HepG2 (cell line): Measurements from ENCODE around the gene ZCCHC3. TPM values are rescaled to one million over a fixed set of nuclear protein-coding genes. Genes with fewer than 3 reads are reported as not detected.
A peak's percentile ranks its signal among the peaks of the same experiment; 100 is the strongest.

Experiments used
- HMGXB3 ChIP-seq: sonication (generic); formaldehyde crosslinking; IDR thresholded peaks from 2 replicates; pipeline ENCODE4 v1.4.0; 2020; ENCODE audit warnings: missing genetic modification reagents, borderline replicate concordance
- HNRNPUL1 ChIP-seq: fragments of 200-400 bp; formaldehyde crosslinking; IDR thresholded peaks from 2 replicates; pipeline ENCODE4 v1.6.1; 2017; ENCODE audit warnings: low read depth, mild to moderate bottlenecking, low read length, moderate library complexity
- IRF2 ChIP-seq: IDR thresholded peaks from 2 replicates; pipeline ENCODE4 v1.6.1; 2018; ENCODE audit warnings: missing genetic modification reagents, missing compliant biosample characterization
- MIER2 ChIP-seq: IDR thresholded peaks from 2 replicates; pipeline ENCODE4 v1.6.1; 2016; ENCODE audit warnings: missing biosample characterization, missing genetic modification reagents
- NKX3-1 ChIP-seq: sonication (generic); formaldehyde crosslinking; IDR thresholded peaks from 2 replicates; pipeline ENCODE4 v1.5.0; 2020; ENCODE audit warnings: missing genetic modification reagents
- PHB2 ChIP-seq: fragments of 450-650 bp; IDR thresholded peaks from 2 replicates; pipeline ENCODE4 v1.6.1; 2018; ENCODE audit not compliant: partially characterized antibody
- PRDM10 ChIP-seq: sonication (generic); formaldehyde crosslinking; IDR thresholded peaks from 2 replicates; pipeline ENCODE4 v1.4.0; 2020; ENCODE audit warnings: low read depth, missing genetic modification reagents
- REL ChIP-seq: sonication (generic); formaldehyde crosslinking; conservative IDR thresholded peaks from 2 replicates; pipeline ENCODE4 v1.8.0; 2022; ENCODE audit warnings: mild to moderate bottlenecking, missing genetic modification reagents, moderate library complexity
- SRF ChIP-seq: IDR thresholded peaks from 2 replicates; pipeline ENCODE4 v1.6.1; 2011; ENCODE audit warnings: mild to moderate bottlenecking, low read depth, low read length, moderate library complexity
- TBP ChIP-seq: sonication (generic); formaldehyde crosslinking; IDR thresholded peaks from 2 replicates; pipeline ENCODE4 v1.5.0; 2020; ENCODE audit warnings: missing genetic modification reagents
- YEATS2 ChIP-seq: sonication (generic); formaldehyde crosslinking; IDR thresholded peaks from 2 replicates; pipeline ENCODE4 v1.4.0; 2020; ENCODE audit warnings: missing genetic modification reagents, borderline replicate concordance
- ZBTB8A ChIP-seq: sonication (generic); formaldehyde crosslinking; IDR thresholded peaks from 2 replicates; pipeline ENCODE4 v1.4.0; 2020; ENCODE audit warnings: mild to moderate bottlenecking, low read depth, missing genetic modification reagents, borderline replicate concordance
- ZNF207 ChIP-seq: fragments of 450-650 bp; IDR thresholded peaks from 2 replicates; pipeline ENCODE4 v1.6.1; 2016; ENCODE audit warnings: antibody characterized with exemption, borderline replicate concordance
- ZNF362 ChIP-seq: sonication (generic); formaldehyde crosslinking; IDR thresholded peaks from 2 replicates; pipeline ENCODE4 v1.4.0; 2020; ENCODE audit warnings: missing genetic modification reagents, mild to moderate bottlenecking, borderline replicate concordance
- ZNF513 ChIP-seq: sonication (generic); formaldehyde crosslinking; conservative IDR thresholded peaks from 2 replicates; pipeline ENCODE4 v1.5.0; 2020; ENCODE audit warnings: missing genetic modification reagents
- ZNF710 ChIP-seq: sonication (generic); formaldehyde crosslinking; IDR thresholded peaks from 2 replicates; pipeline ENCODE4 v1.5.0; 2020; ENCODE audit warnings: mild to moderate bottlenecking, missing genetic modification reagents, borderline replicate concordance
- ZNF720 ChIP-seq: sonication (generic); formaldehyde crosslinking; IDR thresholded peaks from 2 replicates; pipeline ENCODE4 v1.4.0; 2020; ENCODE audit warnings: missing genetic modification reagents
- polyA plus RNA-seq, 8 experiments: library from polyadenylated mRNA; depleted of rRNA in 3 of 8; stranded (reverse) in 7 of 8; unstranded in 1 of 8; fragments of >200 nt; fragmentation: Illumina TruSeq in 4 of 8; extraction: Trizol in 4 of 8; gene quantifications; 2 replicates each; pipeline versions ENCODE4 v1.2.1 to v1.2.3, GENCODE V29; 2011 to 2016; ENCODE audit warnings: low read depth in 4 of 8, missing spikeins in 1 of 8, mixed read lengths in 1 of 8; ENCODE audit not compliant: insufficient read depth in 1 of 8
- total RNA-seq, 5 experiments: library from RNA; depleted of rRNA; stranded (reverse); fragments of >200 nt; fragmentation: Illumina TruSeq; extraction: Trizol; gene quantifications; 2 replicates each; pipeline ENCODE4 v1.2.3, GENCODE V29; 2016; ENCODE audit warnings: low read depth in 1 of 5

Gene ZCCHC3
- total and polyA plus RNA-seq, 2 of the 13 experiments (the other 11 are each of a cell fraction or from before 2014, with no cell fraction given) = 46.6 to 63.0 TPM

- TF ChIP-seq PHB2 = no peak
- peak; percentile 42; the same call in 1 of the 2 replicates for TF ChIP-seq ZNF362 (CRISPR knock-in tag)
- no peak for TF ChIP-seq ZNF720
- no peak for TF ChIP-seq MIER2 (CRISPR knock-in tag)
- TF ChIP-seq SRF = no peak
- no peak for TF ChIP-seq YEATS2 (CRISPR knock-in tag)
- 0 out of 2 replicates have a peak, but pooled peaks have one; percentile 36 for TF ChIP-seq IRF2 (CRISPR knock-in tag)
- peak; percentile 26; the same call in 1 of the 2 replicates for TF ChIP-seq PRDM10
- TF ChIP-seq ZNF207 = no peak
- no peak for TF ChIP-seq ZBTB8A (CRISPR knock-in tag)
- no peak for TF ChIP-seq HMGXB3 (CRISPR knock-in tag)
- TF ChIP-seq TBP (CRISPR knock-in tag) = 0 out of 2 replicates have a peak, but pooled peaks have one; percentile 26
- TF ChIP-seq NKX3-1 (CRISPR knock-in tag) = no peak
- no peak for TF ChIP-seq HNRNPUL1
- no peak for TF ChIP-seq ZNF513 (CRISPR knock-in tag)
- no peak for TF ChIP-seq ZNF710 (CRISPR knock-in tag)
- TF ChIP-seq REL (CRISPR knock-in tag) = no peak
Observed at GRCh38 chr20:258963-259362, 38.4 kb upstream of the ZCCHC3 start (continued).
